Kidney (tissue), 14 donors: Measurements from ENCODE around the gene ZFTA. TPM values are rescaled to one million over a fixed set of nuclear protein-coding genes. Genes with fewer than 3 reads are reported as not detected.
A peak's percentile ranks its signal among the peaks of the same experiment; 100 is the strongest.
"Not testable (repeated sequence)": the region's sequence is repeated elsewhere in the genome, so short reads cannot be mapped to it uniquely, and the experiment has no call there.

Experiments used
- DNase-seq, 5 donors: peaks; one replicate each; pipeline ENCODE4 v3.0.0-alpha.2; 2013 to 2020
- FAIRE-seq: peaks from 2 replicates; lab custom pipeline; 2012; peaks lifted over from hg19 to GRCh38; lab: Jason Lieb, UNC
- H3K27ac ChIP-seq, 2 donors: one replicate each; pipeline ENCODE4 v1.7.0; 2013; ENCODE audit warnings: low read depth in 2 of 2, low read length in 2 of 2, inconsistent platforms in 1 of 2
- H3K27me3 ChIP-seq: one replicate; pipeline ENCODE4 v1.7.1; 2013; ENCODE audit warnings: low read length, inconsistent platforms; ENCODE audit not compliant: control insufficient read depth, insufficient read depth
- H3K36me3 ChIP-seq, 3 donors: one replicate each; pipeline versions ENCODE4 v1.7.0 to v1.7.1; 2013; ENCODE audit warnings: low read length in 3 of 3, control low read depth in 1 of 3, inconsistent platforms in 1 of 3; ENCODE audit not compliant: insufficient read depth in 3 of 3, control insufficient read depth in 2 of 3
- H3K4me1 ChIP-seq, 3 donors: one replicate each; pipeline versions ENCODE4 v1.7.0 to v1.7.1; 2013; ENCODE audit warnings: low read length in 3 of 3, inconsistent platforms in 1 of 3, low read depth in 1 of 3; ENCODE audit not compliant: control insufficient read depth in 2 of 3, insufficient read depth in 2 of 3
- H3K4me3 ChIP-seq, 3 donors: one replicate each; pipeline versions ENCODE4 v1.7.0 to v1.8.1; 2013; ENCODE audit warnings: low read length in 3 of 3, control low read depth in 1 of 3, inconsistent platforms in 1 of 3
- H3K9ac ChIP-seq, 3 donors: one replicate each; pipeline versions ENCODE4 v1.7.0 to v1.7.1; 2013; ENCODE audit warnings: low read length in 3 of 3, control low read depth in 1 of 3, inconsistent platforms in 1 of 3
- H3K9me3 ChIP-seq, 3 donors: one replicate each; pipeline versions ENCODE4 v1.7.0 to v1.7.1; 2013; ENCODE audit warnings: low read length in 3 of 3, control low read depth in 1 of 3, inconsistent platforms in 1 of 3; ENCODE audit not compliant: control insufficient read depth in 2 of 3, insufficient read depth in 1 of 3
- CTCF ChIP-seq: IDR thresholded peaks from 3 replicates; pipeline ENCODE4 v1.5.1; 2012; ENCODE audit warnings: mild to moderate bottlenecking, moderate library complexity, borderline replicate concordance; ENCODE audit not compliant: insufficient read depth; ENCODE audit errors: extremely low read depth
- intact Hi-C: fragments of 100-400 bp; cut with DNase I; formaldehyde crosslinking; loops from one replicate; pipeline ENCODE4 v1.11.1; 2022
- polyA plus RNA-seq: library from polyadenylated mRNA; stranded (reverse); fragments of 350-450 nt; fragmentation: Illumina TruSeq; extraction: RNeasy Lipid Tissue Mini Kit (QIAGEN cat#74804); gene quantifications from one replicate; pipeline ENCODE4 v1.2.3, GENCODE V29; 2014; ENCODE audit warnings: low read depth, low replicate concordance; ENCODE audit not compliant: insufficient read depth
- total RNA-seq: library from RNA; stranded (reverse); fragmentation: NEBNext Ultra II Directional; extraction: Animal tissue kit (Norgen Biotek cat#: 25700); gene quantifications from one replicate; pipeline ENCODE4 v1.2.1, GENCODE V29; 2021
- donor health status: control.
- donor health status: control.
- donor health status: control.
- donor health status: control.
- donor health status: control.
- donor health status: DM: yes; HTN: yes; CAD: no.
- donor health status: Normal renal cell carcinoma (clear cell type).

ZFTA gene
- total and polyA plus RNA-seq, 2 donors from 2014 or later = 10.8 to 14.4 TPM

DNA sequence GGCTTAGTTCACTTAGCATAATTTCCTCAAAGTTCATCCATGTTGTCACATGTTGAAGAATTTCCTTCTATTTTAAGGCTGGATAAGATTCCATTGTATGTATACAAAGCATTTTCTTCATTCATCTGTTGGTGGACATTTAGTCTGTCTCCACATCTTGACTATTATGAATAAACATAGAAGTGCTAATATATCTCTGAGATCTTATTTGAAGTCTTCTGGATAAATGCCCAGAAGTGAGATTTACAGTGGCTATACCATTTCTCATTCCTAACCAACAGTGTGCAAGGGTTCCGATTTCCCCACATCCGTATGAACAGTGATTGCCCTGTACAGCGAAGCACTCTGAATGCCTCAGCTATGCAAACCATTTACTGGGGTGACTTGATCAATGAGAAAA lies 6.6 kb upstream of the ZFTA start:
- no peak for TF ChIP-seq CTCF
- no peak overlapping the region for H3K27ac ChIP-seq
- no peak overlapping the region for H3K9ac ChIP-seq
- intact Hi-C loops = no loop called here
- no peak overlapping the region for H3K4me3 ChIP-seq
- no peaks in the 10 kb centered on the region for H3K27me3 ChIP-seq
- no peaks in the 10 kb centered on the region for H3K36me3 ChIP-seq
- H3K9me3 ChIP-seq = no peaks in the 10 kb centered on the region
- H3K4me1 ChIP-seq = peaks cover 0 to 2% (median 0%) of the 10 kb centered on the region in 3 donors
- no peak for FAIRE-seq
- DNase-seq = peak in 1 of 5 donors; percentile 30

DNA sequence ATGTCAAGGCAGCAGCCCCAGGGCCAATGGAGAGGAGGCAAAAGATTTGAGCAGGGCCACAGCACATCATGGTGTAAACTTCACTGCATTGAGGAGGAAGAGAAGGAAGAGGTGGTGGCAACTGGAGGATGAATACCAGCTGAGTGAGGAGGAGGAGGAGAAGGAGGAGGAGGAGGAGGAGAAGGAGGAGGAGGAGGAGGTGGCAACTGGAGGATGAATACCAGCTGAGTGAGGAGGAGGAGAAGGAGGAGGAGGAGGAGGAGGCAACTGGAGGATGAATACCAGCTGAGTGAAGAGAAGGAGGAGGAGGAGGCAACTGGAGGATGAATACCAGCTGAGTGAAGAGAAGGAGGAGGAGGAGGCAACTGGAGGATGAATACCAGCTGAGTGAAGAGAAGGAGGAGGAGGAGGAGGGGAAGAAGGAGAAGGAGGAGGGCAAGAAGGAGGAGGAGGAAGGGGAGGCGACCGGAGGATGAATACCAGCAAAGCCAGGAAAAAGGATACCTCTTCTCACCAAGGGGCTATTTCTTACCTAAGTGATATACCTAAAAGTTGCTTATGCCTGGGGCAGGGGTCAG lies 3.3 kb upstream of the ZFTA start:
- not testable (repeated sequence) for FAIRE-seq

DNA sequence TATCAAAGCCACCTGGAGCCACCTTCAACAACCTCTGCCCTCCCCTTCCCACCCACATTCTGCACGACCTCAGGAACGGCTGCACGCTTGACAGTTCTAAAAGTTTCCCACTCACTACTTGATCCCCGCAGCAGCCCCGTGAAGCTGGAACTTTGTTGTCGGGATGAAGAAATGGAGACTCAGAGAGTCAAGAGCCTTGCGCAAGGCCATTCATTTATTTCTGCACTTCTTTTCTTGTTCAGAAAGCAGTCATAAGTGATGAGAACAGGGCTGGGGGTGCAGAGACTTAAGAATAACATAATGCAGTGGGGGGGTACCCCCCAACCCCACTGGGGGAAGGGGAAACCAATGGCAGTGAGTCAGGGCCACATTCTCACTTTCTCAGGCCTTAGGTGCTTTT lies 2.2 kb upstream of the ZFTA start:
- no peaks in the 10 kb centered on the region for H3K36me3 ChIP-seq
- peak in 1 of 5 donors; percentile 42 for DNase-seq
- intact Hi-C loops = no loop called here
- H3K27me3 ChIP-seq = no peaks in the 10 kb centered on the region
- no peak overlapping the region for H3K27ac ChIP-seq
- no peak for TF ChIP-seq CTCF
- H3K4me3 ChIP-seq = no peak overlapping the region
- no peak overlapping the region for H3K9ac ChIP-seq
- FAIRE-seq = no peak
- H3K9me3 ChIP-seq = no peaks in the 10 kb centered on the region
- peaks cover 0 to 12% (median 7%) of the 10 kb centered on the region in 3 donors for H3K4me1 ChIP-seq

More for the DNA sequence above, 3.3 kb upstream of the ZFTA start:
- H3K36me3 ChIP-seq, H3K27me3 ChIP-seq, H3K27ac ChIP-seq, DNase-seq, intact Hi-C loops, H3K4me1 ChIP-seq, H3K9me3 ChIP-seq, H3K4me3 ChIP-seq, H3K9ac ChIP-seq: not testable (repeated sequence)

- DNase-seq = peak in 4 of 5 donors; percentile 40 to 76 (median 44)
- no peaks in the 10 kb centered on the region for H3K9me3 ChIP-seq
- H3K27me3 ChIP-seq = no peaks in the 10 kb centered on the region
- peak overlapping the region; percentile 28 to 58 (median 52) for H3K4me3 ChIP-seq
- peak overlapping the region in 1 of 2 donors; percentile 8 for H3K27ac ChIP-seq
- no peak for FAIRE-seq
- peak overlapping the region in 2 of 3 donors; percentile 10 to 71 for H3K9ac ChIP-seq
- intact Hi-C loops = no loop called here
- H3K4me1 ChIP-seq = peaks cover 0 to 17% (median 7%) of the 10 kb centered on the region in 3 donors
- no peaks in the 10 kb centered on the region for H3K36me3 ChIP-seq
- TF ChIP-seq CTCF = no peak
Measured at GRCh38 chr11:63769714-63770455, 1.3 kb upstream of the ZFTA start.
